GM19463 (cell line): ENCODE data around the gene RBL1.
"Not testable (repeated sequence)": the region's sequence is repeated elsewhere in the genome, so short reads cannot be mapped to it uniquely, and the experiment has no call there.

Experiments used
- ATAC-seq: cut with Tn5 transposase; IDR thresholded peaks from one replicate; pipeline ENCODE4 v1.9.1; 2021; ENCODE audit warnings: mild to moderate bottlenecking, moderate library complexity; ENCODE audit not compliant: unreplicated experiment

The RBL1 gene

GRCh38 chr20:37095599-37096414, at the start of gene RBL1:
RBL1 (minus strand) TSS chr20:37095997; CDS start chr20:37095928, 69 bp downstream.
- ATAC-seq: peak; percentile 74

- no peak for ATAC-seq
Measured at GRCh38 chr20:37144856-37145404, 49.1 kb upstream of the RBL1 start.

- ATAC-seq: no peak
Measured at GRCh38 chr20:37142708-37143107, 46.9 kb upstream of the RBL1 start.

GRCh38 chr20:37137547-37137946, 41.8 kb upstream of the RBL1 start:
- ATAC-seq: no peak

- ATAC-seq: no peak
Measured at GRCh38 chr20:37133952-37134351, 38.2 kb upstream of the RBL1 start.

GRCh38 chr20:37131486-37131885, 35.7 kb upstream of the RBL1 start:
- ATAC-seq: no peak

GRCh38 chr20:37128803-37129202, 33.0 kb upstream of the RBL1 start:
- ATAC-seq: no peak

- not testable (repeated sequence) for ATAC-seq
Measured at GRCh38 chr20:37126290-37126689, 30.5 kb upstream of the RBL1 start.

- no peak for ATAC-seq
Measured at GRCh38 chr20:37123441-37123840, 27.6 kb upstream of the RBL1 start.

- ATAC-seq: no peak
Measured at GRCh38 chr20:37120497-37120896, 24.7 kb upstream of the RBL1 start.

- ATAC-seq: no peak
Measured at GRCh38 chr20:37119356-37120036, 23.7 kb upstream of the RBL1 start.

GRCh38 chr20:37114012-37114411, 18.2 kb upstream of the RBL1 start:
- ATAC-seq: no peak

GRCh38 chr20:37111926-37112455, 16.2 kb upstream of the RBL1 start:
- no peak for ATAC-seq

GRCh38 chr20:37108676-37109075, 12.9 kb upstream of the RBL1 start:
- no peak for ATAC-seq

GRCh38 chr20:37102571-37102970, 6.8 kb upstream of the RBL1 start:
- ATAC-seq: no peak

- no peak for ATAC-seq
Measured at GRCh38 chr20:37096415-37097041, 731 bp upstream of the RBL1 start.

- ATAC-seq: peak; percentile 12
Measured at GRCh38 chr20:37095108-37095598, 644 bp downstream of the RBL1 start.

- ATAC-seq: no peak
Measured at GRCh38 chr20:37090407-37090806, 5.4 kb downstream of the RBL1 start.

GRCh38 chr20:37081717-37082289, 14.0 kb downstream of the RBL1 start:
- ATAC-seq: no peak

GRCh38 chr20:37077009-37077408, 18.8 kb downstream of the RBL1 start:
- ATAC-seq: no peak
